ENCODE measurements around the gene AKAP11.

DNA sequence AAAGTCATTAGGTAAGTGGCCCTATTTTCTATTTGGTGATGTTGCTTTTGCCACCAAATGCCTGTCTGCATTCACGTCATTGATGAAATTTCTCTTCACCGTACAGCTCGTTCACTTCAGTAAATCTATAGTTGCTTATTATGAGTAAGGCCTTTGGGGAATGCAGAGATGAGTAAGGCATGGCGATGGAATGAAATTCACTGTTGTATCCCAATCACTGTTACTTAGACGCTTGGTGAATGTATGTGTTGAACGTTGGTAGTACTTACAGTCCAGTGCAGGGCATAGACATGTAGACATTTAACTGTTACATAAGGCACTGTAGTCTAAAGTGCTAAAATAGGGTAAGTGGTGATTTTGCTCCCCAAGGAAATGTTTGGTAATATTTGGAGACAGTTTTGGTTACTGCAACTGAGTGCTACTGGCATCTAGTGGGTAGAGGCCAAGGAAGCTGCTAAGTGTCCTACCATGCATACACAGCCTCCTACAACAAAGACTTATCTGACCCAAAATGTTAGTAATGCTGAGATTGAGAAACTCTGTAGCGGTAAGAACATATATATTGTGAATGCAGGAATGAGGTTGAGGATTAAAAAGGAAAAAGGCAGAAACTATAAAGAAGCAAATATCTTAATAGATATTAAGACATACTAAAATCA is 5.8 kb downstream of the AKAP11 start:
- TF ChIP-seq, protein P1, sequence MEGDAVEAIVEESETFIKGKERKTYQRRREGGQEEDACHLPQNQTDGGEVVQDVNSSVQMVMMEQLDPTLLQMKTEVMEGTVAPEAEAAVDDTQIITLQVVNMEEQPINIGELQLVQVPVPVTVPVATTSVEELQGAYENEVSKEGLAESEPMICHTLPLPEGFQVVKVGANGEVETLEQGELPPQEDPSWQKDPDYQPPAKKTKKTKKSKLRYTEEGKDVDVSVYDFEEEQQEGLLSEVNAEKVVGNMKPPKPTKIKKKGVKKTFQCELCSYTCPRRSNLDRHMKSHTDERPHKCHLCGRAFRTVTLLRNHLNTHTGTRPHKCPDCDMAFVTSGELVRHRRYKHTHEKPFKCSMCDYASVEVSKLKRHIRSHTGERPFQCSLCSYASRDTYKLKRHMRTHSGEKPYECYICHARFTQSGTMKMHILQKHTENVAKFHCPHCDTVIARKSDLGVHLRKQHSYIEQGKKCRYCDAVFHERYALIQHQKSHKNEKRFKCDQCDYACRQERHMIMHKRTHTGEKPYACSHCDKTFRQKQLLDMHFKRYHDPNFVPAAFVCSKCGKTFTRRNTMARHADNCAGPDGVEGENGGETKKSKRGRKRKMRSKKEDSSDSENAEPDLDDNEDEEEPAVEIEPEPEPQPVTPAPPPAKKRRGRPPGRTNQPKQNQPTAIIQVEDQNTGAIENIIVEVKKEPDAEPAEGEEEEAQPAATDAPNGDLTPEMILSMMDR (IDR thresholded peaks at IDR 0.05), result no peak
- no peak for TF ChIP-seq EZH2 (IDR thresholded peaks at IDR 0.05)
- no peak for TF ChIP-seq EZH2phosphoT487 (IDR thresholded peaks at IDR 0.05)

All from neural progenitor cell (in vitro differentiated cells).